Activated T-helper 17 cell treated with anti-CD3 and anti-CD28 coated beads, Interleukin-2, amount 50 U/mL, for 72 hours (primary cell): ENCODE results near the gene ADM2. TPM values are rescaled to one million over a fixed set of nuclear protein-coding genes. Genes with fewer than 3 reads are reported as not detected.

Experiments
- ATAC-seq: fragments of 150-1000 bp; cut with Tn5 transposase; replicated peaks from 2 replicates; pipeline ENCODE4 v1.10.0; 2021; ENCODE audit warnings: mild to moderate bottlenecking, moderate library complexity
- H3K27ac Mint-ChIP-seq: one replicate; pipeline ENCODE4 v1.8.0; 2022; ENCODE audit warnings: mixed read lengths
- H3K27me3 Mint-ChIP-seq: one replicate; pipeline ENCODE4 v1.8.0; 2022; ENCODE audit warnings: mixed read lengths
- H3K36me3 Mint-ChIP-seq: one replicate; pipeline ENCODE4 v1.8.0; 2022; ENCODE audit warnings: low read depth, mild to moderate bottlenecking, mixed read lengths
- H3K4me1 Mint-ChIP-seq: one replicate; pipeline ENCODE4 v1.8.0; 2022; ENCODE audit warnings: mixed read lengths
- H3K4me3 Mint-ChIP-seq: one replicate; pipeline ENCODE4 v1.8.0; 2022; ENCODE audit warnings: mild to moderate bottlenecking, mixed read lengths
- H3K9me3 Mint-ChIP-seq: one replicate; pipeline ENCODE4 v1.8.0; 2022; ENCODE audit warnings: mixed read lengths
- total RNA-seq, 2 donors: library from RNA; stranded (reverse); gene quantifications; one replicate each; pipeline ENCODE4 v1.2.3, GENCODE V29; 2022

Gene ADM2
- total RNA-seq, 2 donors from 2014 or later, result 1.3 to 3.7 TPM

DNA sequence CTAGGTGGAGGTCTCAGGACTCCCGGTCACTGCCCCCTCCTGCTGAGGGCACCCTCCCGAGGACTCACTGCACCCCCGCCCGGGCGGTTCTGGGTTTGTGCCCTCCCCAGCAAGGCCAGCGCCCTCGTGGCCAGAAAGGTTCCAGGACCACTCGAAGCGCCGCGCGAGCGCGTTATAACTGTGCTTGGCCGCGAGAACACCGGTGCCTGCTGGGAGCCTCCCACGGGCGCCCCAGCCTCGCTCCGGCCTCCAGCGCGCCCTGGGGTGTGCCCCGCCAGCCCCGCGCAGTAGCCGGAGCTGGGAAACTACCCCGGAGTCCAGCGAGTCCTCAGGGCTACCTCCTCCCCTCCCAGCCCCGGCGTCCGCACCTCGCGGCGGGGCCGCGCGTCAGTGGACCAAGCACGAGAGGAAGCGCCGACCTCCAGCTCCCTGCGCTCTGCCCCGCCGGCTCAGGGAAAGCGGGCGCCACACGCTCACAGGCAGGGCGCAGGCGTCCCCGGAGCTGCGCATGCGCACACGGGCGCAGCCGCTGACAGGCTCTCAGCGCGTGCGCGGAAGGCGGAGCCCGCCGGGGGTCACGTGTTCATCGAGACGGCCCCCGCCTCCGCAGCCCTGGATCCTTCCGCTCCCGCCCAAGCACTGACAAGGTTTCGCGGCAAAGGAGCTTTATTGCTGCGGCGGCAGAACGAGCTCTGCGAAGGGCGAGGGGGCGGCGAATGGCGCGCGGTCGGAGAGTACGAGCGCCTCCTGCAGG is 43.9 kb downstream of the ADM2 start, which contains the start of gene SCO2:
Gene SCO2 (minus strand): TSS at position 495 of the 754 bp plus-strand sequence. CDS start 1,187 bp downstream, outside the sequence.
- Mint-ChIP-seq H3K4me3 (peak within 1 kb of the TSS; percentile 90), H3K36me3 (peaks cover 62% of the 10 kb centered on the region), H3K27ac (peak within 1 kb of the TSS; percentile 81), H3K27me3 (no peaks in the 10 kb centered on the region), H3K4me1 (peaks cover 5% of the 10 kb centered on the region), H3K9me3 (no peaks in the 10 kb centered on the region)
- ATAC-seq, result peak; percentile 56

DNA sequence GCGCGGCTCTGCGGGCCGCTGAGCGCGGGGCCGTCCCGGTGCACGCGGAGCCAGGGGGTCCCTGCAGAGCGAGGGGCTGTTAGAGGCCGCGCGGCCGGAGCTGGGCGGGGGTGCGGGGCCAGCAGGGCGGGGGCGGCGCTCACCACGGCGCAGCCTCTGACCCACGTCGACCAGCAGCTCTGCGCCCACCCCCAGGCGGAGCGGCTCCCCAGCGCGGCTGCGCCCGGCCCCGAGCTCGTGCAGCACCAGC is 44.4 kb downstream of the ADM2 start:
- Mint-ChIP-seq H3K4me3 (peak overlapping the region; percentile 90), H3K27ac (peak overlapping the region; percentile 81), H3K27me3 (no peaks in the 10 kb centered on the region), H3K36me3 (peaks cover 58% of the 10 kb centered on the region), H3K9me3 (no peaks in the 10 kb centered on the region), H3K4me1 (peaks cover 5% of the 10 kb centered on the region)
- no peak for ATAC-seq

DNA sequence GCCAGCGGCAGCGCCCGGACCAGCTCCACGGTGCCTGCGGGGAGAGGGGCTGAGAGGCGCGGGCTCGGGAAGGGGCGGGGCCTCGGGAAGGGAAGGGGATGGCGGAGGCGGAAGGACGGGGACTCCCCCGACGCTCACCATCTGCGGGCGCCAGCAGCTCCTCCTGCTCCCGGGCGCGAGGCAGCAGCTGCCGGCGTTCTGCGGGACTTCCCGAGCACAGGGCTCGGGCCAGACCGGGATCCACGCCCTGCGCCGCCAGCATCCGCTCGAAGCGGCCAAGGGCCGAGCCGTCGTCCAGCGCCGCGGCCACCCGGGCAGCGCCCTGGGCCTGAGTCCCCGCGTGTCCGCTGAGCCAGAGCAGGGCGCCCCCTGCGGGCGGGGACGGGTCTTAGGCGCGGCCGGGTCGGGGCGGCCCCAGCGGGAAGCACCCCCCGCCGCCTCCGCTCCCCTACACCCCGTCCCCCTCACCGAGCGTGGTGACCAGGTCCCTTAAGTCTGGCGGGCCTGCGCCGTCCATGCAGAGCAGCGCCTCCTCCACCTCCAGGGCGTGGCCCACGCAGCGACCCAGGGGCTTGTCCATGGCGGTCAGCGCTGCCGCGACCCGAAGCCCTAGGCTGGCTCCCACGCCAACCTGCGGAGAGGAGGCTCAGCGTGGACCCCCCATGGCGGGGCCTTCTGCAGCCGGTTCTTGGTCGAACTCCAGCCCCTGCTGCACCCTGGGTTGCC is 44.9 kb downstream of the ADM2 start:
- no peaks in the 10 kb centered on the region for H3K27me3 Mint-ChIP-seq
- H3K36me3 Mint-ChIP-seq, result peaks cover 58% of the 10 kb centered on the region
- peak overlapping the region; percentile 90 for H3K4me3 Mint-ChIP-seq
- peak; percentile 56 for ATAC-seq
- H3K27ac Mint-ChIP-seq, result peak overlapping the region; percentile 82
- no peaks in the 10 kb centered on the region for H3K9me3 Mint-ChIP-seq
- H3K4me1 Mint-ChIP-seq, result peaks cover 5% of the 10 kb centered on the region

DNA sequence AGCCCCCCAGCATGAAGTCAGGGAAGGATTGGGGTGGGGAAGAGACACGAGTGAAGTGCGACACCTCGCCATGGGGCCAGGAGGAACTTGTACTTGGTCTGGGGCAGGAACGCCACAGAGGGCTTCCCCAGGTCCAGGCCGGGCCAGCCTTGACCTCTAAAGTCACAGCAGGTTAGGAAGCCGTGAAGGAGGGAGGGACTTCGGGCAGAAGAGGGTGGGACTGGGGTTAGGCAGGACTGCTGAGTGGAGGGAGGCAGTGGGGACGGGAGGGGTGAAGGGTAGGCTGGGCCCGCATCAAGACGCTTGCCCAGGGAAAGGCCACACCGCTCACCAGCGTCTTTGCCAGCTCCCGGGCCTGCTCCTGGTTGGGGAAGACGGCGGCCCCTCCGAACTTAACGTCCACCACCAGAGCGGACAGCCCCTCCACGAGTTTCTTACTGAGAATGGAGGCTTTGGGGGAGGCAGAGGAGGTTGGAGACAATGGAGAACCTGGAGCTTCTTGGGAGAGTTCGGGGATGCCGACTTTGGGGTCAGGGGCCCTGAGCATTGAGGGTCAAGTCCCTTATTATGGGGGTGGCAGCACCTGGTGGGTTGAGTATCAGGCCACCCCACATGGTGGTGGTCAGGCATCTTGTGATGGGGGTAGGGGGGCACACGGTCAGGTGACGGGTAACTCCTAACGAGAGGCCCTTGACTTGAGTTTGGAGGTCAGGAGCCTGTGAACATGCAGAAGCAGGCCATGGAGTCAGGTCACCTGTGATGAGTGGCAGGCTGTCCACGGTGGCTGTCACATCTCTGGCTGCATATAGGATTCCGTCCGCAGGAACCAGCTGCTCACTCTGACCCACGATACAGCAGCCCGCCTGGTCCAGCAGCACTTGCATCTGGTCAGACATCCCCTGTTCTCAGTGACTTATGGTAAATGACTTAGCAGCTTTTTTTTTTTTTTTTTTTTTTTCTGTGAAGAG is 45.8 kb downstream of the ADM2 start:
- Mint-ChIP-seq H3K4me1 (peaks cover 5% of the 10 kb centered on the region), H3K9me3 (no peaks in the 10 kb centered on the region), H3K4me3 (peak overlapping the region; percentile 90), H3K27ac (peak overlapping the region; percentile 82), H3K27me3 (no peaks in the 10 kb centered on the region), H3K36me3 (peaks cover 59% of the 10 kb centered on the region)
- ATAC-seq, result peak; percentile 20

DNA sequence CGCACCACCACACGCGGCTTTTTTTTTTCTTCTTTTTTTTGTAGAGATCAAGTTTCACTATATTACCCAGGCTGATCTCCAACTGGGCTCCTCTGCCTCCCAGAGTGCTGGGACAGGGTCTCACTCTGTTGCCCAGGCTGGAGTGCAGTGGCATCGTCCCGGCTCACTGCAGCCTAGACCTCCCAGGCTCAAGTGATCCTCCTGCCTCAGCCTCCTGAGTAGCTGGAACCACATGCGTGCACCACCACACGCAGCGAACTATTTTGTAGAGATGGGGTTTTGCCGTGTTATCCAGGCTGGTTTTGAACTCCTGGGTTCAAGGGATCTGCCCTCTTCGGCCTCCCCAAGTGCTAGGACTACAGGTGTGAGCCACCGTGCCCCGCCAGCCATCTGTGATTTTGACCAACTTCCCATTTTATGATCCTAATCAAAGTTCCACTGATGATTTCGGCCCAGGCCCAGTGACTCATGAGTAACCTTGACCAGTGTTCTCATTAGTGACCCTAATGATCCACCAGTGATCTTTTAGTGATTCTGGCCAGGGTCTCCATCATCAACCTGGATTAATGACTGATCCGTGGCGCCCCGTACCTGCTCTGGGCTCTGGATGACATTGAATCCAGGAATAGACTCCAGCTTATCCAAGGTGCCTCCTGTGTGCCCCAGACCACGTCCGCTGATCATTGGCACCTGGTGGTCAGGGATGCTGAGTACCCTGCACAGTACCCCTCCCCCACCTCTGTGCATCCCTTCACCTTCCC is 46.8 kb downstream of the ADM2 start:
- Mint-ChIP-seq H3K4me1 (peaks cover 12% of the 10 kb centered on the region), H3K4me3 (peak overlapping the region; percentile 90), H3K27ac (peak overlapping the region; percentile 82), H3K36me3 (peaks cover 66% of the 10 kb centered on the region), H3K9me3 (no peaks in the 10 kb centered on the region), H3K27me3 (no peaks in the 10 kb centered on the region)
- no peak for ATAC-seq

DNA sequence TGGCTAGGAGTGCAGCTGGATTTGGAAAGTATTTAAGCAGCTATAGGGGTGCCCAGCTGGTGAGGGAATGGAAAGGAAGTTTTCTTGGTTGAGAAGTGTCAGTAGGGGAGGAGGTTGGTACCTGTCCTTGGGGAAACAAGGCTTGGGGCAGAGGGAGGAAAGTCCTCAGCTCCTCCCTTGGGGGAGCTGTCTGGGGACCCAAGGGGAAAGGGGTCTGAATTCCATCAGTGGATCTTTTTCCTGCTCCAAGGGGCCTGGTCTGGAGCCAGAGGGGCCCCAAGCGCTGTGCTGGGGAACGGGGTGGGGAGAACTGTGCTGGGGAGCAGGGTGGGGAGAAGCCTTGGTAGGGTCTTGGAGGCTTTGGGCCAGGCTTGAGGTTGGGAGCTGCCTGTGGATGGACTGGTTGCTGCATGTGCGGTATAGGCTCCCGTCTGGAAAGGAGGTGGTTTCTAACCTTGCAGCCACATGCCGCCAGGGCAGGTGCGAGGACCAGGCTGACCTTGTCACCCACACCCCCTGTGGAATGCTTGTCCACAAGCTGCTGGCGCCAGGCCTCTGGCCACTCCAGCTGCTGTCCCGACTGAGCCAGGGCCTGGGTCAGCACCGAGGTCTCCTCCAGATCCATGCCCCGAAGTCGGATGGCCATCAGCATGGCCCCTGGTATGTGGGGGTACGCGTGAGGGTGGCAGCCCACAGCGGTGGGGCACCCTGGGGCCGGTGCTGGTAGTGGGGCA is 47.5 kb downstream of the ADM2 start:
- Mint-ChIP-seq H3K36me3 (peaks cover 65% of the 10 kb centered on the region), H3K9me3 (no peaks in the 10 kb centered on the region), H3K27me3 (no peaks in the 10 kb centered on the region), H3K27ac (peak overlapping the region; percentile 82), H3K4me3 (peak overlapping the region; percentile 90), H3K4me1 (peaks cover 15% of the 10 kb centered on the region)
- no peak for ATAC-seq

DNA sequence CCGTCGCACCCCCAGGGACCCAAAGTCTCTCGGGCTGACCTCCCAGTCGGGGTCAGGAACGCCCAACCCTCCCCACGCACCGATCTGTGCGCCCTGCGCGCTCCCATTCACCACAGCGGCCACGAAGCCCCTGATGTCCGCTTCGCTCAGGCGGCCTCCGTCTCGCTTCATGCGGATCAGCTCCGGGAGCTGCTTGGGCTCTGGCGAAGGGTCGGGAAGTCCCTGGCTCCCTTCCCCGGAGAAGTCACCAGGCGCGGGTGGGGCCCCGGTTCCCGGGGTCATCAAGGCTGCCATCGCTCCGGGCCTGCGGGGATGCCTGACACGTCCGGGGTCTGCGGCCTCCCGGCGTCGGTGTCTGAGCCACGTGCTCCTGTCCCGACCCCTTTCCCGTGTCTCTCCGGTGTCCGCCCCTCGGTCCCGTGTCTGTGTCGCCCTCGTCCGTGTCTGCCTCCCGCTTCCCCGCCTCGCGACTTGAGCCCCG is 48.1 kb downstream of the ADM2 start:
- Mint-ChIP-seq H3K4me1 (peaks cover 14% of the 10 kb centered on the region), H3K27ac (no peak overlapping the region), H3K27me3 (no peaks in the 10 kb centered on the region), H3K9me3 (no peaks in the 10 kb centered on the region), H3K36me3 (peaks cover 60% of the 10 kb centered on the region), H3K4me3 (peak overlapping the region; percentile 90)
- no peak for ATAC-seq

DNA sequence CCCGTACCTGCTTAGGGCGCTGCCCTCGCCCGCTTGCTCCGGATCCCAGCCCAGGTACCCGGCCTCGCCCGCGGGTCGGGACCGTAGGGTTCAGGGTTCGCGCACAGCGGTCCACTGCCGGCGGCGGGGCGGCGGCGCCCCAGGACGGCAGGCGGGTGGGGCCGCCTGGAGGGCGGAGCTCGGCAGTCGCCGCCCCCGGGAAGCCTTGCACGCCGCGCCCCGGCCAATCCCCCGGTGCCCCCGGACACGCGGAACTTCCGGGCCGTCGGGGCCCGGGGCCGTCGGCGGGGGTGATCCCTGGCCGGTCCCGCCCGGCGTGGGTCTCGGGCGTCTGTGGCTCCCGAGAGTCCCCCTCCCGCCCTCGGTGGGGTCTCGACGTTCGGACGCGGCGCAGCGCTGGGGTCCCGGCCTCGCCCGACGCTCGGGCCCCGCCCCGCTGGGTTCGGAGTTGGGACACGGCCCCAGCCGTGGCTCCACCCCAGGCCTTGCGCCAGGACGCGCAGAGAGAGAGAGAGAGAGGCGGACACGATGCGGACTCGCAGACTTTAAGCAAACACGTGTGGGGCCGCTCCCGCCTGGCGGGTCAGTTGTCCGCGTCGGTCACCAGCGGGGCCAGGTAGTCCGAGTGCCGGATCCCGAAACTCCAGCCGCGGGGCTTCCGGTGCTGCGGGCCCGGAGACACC is 48.7 kb downstream of the ADM2 start, which contains the start of gene TYMP:
Gene TYMP (minus strand): TSS at position 116 of the 683 bp plus-strand sequence. CDS start 303 bp downstream, outside the sequence.
- H3K27me3 Mint-ChIP-seq, result no peaks in the 10 kb centered on the region
- peak within 1 kb of the TSS; percentile 90 for H3K4me3 Mint-ChIP-seq
- H3K36me3 Mint-ChIP-seq, result peaks cover 55% of the 10 kb centered on the region
- H3K9me3 Mint-ChIP-seq, result no peaks in the 10 kb centered on the region
- peak within 1 kb of the TSS; percentile 98 for H3K27ac Mint-ChIP-seq
- peaks cover 10% of the 10 kb centered on the region for H3K4me1 Mint-ChIP-seq
- peak; percentile 43 for ATAC-seq

DNA sequence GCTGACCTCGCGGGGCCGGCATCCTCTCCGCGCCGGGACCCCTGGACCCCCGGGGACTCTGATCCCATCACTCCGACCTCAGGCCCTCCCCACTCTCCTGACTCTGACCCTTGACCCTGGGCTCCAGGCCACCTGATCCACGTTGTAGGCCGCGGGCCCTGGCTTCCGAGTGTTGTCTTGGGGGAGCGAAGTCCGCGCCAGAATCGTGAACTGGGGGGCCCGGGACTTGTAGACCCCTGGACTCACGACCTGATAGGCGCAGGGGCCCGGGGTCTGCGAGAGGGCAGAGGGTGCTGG is 49.2 kb downstream of the ADM2 start:
- Mint-ChIP-seq H3K9me3 (no peaks in the 10 kb centered on the region), H3K4me3 (peak overlapping the region; percentile 90), H3K4me1 (peaks cover 10% of the 10 kb centered on the region), H3K36me3 (peaks cover 50% of the 10 kb centered on the region), H3K27ac (peak overlapping the region; percentile 98), H3K27me3 (no peaks in the 10 kb centered on the region)
- ATAC-seq, result peak; percentile 11

DNA sequence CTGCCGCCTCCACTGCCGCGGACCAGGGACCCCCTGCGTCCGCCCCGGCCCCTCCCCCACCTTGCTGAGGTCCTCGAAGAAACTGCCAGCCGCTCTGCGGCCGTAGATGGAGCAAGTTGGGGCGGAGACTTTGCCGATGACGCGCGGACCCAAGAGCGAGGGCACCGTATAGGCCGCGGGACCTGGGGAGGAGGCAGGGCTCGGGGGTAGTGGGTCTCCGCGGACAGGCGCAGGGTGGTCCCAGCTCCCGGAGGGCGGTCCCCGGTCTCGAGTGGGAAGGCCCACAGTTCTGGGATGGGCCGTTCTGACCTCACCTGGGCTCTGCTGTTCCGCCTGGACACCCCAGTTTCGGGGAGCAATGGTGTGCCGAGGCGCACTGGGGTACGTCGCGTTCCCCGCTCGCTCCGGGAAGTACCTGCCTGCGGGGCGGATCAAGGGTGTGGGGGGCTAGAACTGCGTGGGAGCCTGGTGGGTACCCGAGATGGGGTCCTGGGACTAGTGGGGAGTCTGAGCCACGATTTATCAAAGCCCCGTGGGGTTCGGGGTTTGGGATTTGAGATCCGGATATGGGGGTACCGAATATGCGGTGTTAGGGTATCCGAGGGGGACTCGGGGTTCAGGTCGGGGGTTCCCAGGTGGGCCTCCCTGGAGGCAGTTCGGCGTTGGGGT is 49.7 kb downstream of the ADM2 start:
- peaks cover 50% of the 10 kb centered on the region for H3K36me3 Mint-ChIP-seq
- peak overlapping the region; percentile 98 for H3K27ac Mint-ChIP-seq
- H3K4me3 Mint-ChIP-seq, result peak overlapping the region; percentile 90
- H3K9me3 Mint-ChIP-seq, result no peaks in the 10 kb centered on the region
- no peaks in the 10 kb centered on the region for H3K27me3 Mint-ChIP-seq
- ATAC-seq, result peak; percentile 56
- H3K4me1 Mint-ChIP-seq, result peaks cover 10% of the 10 kb centered on the region

DNA sequence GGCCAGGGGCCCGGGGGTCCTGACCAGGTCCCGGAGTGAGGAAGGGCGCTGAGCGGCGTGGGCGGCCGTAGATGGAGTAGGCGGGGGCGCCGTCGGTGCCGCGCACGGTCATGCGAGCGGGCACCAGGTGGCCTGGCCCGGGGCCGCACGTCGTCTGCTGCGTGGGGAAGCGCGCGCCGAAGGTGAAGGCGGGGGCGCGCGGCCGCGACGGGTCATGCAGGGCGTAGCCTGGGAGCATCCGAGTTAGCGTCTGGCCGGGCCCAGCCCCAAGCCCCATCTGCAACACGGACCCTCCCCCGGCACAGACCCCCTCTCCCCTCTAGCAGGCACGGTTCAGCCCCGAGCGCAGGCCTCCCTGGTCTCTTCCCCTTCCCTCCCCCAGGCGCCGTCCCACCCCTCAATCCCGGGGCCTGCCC is 50.2 kb downstream of the ADM2 start:
- peaks cover 10% of the 10 kb centered on the region for H3K4me1 Mint-ChIP-seq

DNA sequence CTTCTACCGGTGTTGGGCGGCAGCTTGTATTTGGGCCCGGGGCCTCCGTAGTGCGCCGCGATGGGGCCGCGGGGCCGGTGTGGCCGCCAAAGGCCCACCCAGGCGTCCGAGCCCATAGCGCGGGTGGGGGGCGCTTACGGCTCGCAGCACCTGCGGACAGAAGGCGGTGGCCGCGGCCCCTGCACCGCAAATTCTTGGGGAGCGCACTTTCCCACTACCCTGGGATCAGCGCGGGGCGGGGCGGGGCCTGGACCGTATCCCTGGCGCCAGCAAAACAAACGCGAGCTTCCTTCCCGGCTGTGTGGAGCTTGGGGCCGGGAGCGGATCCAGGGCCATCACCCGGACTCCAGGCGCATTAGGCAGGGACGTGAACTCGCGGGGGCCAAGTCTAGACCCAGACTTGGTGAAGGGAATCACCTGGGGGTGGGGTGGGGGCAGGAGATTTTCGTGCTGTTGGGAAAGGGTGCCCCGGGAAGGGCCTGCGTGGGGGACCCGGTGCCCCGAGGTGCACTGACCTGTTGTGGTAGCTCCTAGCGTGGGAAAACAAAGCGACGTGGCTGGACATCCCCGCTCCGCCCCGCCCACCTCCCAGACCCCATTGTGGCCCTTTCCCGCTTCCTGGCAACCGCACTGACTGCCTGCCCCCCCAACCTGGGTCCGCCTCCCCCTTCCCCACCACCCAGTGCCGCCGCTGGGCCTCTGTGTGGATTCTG is 50.8 kb downstream of the ADM2 start:
- peaks cover 43% of the 10 kb centered on the region for H3K36me3 Mint-ChIP-seq
- no peaks in the 10 kb centered on the region for H3K27me3 Mint-ChIP-seq
- H3K4me3 Mint-ChIP-seq, result peak overlapping the region; percentile 90
- no peaks in the 10 kb centered on the region for H3K9me3 Mint-ChIP-seq
- peak; percentile 12 for ATAC-seq
- peak overlapping the region; percentile 98 for H3K27ac Mint-ChIP-seq
- peaks cover 10% of the 10 kb centered on the region for H3K4me1 Mint-ChIP-seq

More for the DNA sequence above, 50.2 kb downstream of the ADM2 start:
- H3K27ac Mint-ChIP-seq, result peak overlapping the region; percentile 98
- peak overlapping the region; percentile 90 for H3K4me3 Mint-ChIP-seq
- peak; percentile 67 for ATAC-seq
- no peaks in the 10 kb centered on the region for H3K9me3 Mint-ChIP-seq
- H3K27me3 Mint-ChIP-seq, result no peaks in the 10 kb centered on the region
- peaks cover 48% of the 10 kb centered on the region for H3K36me3 Mint-ChIP-seq
